GM19372 (cell line): ENCODE results near the gene AP2A2.

Source experiments
- ATAC-seq: cut with Tn5 transposase; IDR thresholded peaks from one replicate; pipeline ENCODE4 v1.9.1; 2021; ENCODE audit warnings: mild to moderate bottlenecking, low read depth, moderate library complexity; ENCODE audit not compliant: unreplicated experiment

AP2A2 gene

GRCh38 chr11:925496-926301, at the start of gene AP2A2:
Gene AP2A2 (plus strand): TSS chr11:925870. CDS start chr11:926022, 152 bp downstream.
- peak; percentile 74 for ATAC-seq

- ATAC-seq: no peak
Observed at GRCh38 chr11:876545-876944, 49.1 kb upstream of the AP2A2 start.

GRCh38 chr11:877565-877964, 48.1 kb upstream of the AP2A2 start:
- no peak for ATAC-seq

- ATAC-seq: no peak
Observed at GRCh38 chr11:880447-880846, 45.2 kb upstream of the AP2A2 start.

GRCh38 chr11:882596-882995, 43.1 kb upstream of the AP2A2 start:
- no peak for ATAC-seq

DNA sequence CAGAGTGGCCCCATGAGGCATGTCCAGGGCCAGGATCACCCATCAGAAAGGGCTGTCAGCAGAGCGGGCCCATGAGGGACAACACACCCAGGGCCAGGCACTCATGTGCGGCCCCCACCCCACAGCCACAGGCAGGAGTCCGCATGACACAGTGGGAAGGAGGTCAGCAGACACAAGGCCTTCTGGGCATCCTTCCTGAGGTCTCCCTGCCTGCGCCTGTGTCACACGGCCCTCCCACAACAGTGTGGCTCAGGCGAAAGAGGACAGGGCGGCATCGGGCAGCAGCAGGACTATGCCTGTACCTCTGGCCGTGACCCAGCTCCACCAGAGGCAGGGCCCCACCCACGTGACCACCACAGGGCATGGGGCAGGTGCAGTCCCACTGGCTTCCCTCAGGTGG, 42.1 kb upstream of the AP2A2 start:
- ATAC-seq: no peak

GRCh38 chr11:884578-885070, 41.0 kb upstream of the AP2A2 start:
- ATAC-seq: no peak

GRCh38 chr11:886568-886967, 39.1 kb upstream of the AP2A2 start:
- ATAC-seq: no peak

- ATAC-seq: no peak
Observed at GRCh38 chr11:887589-887988, 38.1 kb upstream of the AP2A2 start.

DNA sequence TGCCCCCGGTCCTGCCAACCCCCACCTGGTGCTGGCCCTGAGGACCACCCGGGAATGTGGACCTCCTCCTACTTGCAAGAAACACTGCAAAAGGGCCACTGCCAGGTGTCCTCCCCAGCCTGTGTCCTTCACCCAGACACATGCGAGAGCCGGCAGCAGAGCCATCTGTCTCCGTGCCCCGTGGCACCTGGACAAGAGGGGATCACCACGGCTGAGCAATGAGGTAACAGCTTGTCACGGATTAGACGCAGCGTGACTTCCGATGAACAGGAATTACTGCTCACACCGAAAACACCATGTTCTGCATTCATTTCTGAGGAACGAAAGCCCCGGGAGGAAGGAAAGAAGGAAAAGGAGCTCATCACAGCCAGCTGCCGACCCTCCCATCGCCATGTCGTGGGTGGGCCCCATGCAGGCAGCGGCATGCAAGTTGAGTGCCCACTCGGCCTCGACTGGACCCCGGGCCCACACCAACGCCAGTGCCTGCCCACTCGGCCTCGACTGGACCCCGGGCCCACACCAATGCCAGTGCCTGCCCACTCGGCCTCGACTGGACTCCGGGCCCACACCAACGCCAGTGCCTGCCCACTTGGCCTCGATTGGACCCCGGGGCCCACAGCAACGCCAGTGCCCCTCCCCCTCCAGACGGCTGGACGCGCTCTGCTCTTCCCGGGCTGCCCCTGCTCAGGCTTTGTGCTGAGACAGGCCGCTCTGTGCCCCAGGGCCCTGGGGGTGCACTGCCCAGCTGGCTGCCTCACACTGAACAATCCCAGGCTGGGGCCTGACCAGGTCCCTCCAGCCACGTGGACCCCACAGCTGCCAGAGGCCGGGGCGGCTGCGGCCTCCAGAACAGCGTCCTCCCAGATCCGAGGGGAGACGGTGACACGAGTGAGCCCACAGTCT, 37.1 kb upstream of the AP2A2 start:
- ATAC-seq: no peak

GRCh38 chr11:889257-889656, 36.4 kb upstream of the AP2A2 start:
- no peak for ATAC-seq

- ATAC-seq: no peak
Observed at GRCh38 chr11:889687-890475, 35.8 kb upstream of the AP2A2 start.

DNA sequence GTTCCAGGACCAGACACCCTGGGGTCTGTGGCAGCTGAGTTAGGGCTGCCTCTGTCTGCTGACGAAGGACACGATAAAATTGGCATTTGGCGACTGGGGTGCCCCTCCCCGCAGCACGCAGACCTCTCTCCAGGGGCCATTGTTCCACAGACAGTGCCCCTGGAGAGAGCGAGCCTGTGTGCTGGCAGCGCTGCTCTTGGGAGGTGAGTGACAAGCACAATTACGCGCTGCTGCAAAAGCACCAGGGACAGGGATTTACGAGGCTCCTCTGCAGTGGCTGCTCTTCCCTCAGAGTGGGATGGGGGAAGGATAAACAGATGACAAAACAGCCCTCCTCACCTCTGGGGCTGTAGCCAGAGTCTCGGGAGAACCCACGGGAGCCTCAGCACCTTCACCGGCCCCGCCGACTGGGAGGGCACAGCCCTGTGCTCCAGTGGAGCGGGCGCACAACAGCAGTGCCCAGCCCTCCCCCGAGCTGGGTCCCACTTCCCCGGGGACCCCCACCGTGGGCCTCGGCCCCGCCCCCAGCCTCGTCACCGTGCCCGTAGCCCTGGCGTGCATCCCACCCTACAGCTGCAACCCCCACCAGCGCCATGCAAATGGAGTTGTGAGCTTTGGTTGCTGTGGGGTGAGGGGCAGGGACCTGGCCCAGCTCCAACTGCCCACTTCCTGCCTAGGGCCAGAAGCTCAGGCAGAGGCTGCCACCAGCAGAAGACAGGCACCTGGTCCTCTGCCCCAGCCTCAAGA, 34.7 kb upstream of the AP2A2 start:
- no peak for ATAC-seq

DNA sequence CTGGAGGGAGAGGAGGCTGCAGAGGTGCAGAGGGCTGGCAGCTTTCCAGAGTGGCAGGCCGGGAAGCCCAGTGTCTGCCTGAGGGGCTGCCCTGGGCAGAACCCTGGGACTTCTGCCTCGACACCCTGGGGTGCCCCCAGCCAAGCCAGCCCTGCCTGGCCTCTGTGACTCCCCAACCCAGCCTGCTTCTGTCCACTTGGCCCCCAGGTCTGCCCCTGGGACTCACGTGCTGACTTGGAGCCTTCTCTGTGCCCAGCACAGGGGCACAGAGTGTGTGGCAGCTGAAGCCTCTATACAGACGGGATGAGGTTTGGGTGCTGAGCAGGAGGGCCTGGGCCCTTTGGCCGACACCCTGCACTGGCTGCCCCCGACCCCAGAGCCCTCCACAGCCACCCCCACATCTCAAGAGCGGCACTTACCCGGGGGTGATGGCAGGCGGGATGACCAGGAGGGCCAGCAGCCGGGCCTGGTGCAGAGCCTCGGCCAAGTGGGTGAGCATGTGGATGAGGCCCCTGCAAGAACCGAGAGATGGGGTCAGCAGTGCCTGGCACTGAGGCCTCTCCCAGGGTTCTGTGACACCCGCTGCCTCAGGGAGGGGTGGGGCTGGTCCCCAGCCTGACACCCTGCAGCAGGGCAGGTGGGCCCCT, 32.5 kb upstream of the AP2A2 start:
- no peak for ATAC-seq

- no peak for ATAC-seq
Observed at GRCh38 chr11:894575-895201, 31.0 kb upstream of the AP2A2 start.

DNA sequence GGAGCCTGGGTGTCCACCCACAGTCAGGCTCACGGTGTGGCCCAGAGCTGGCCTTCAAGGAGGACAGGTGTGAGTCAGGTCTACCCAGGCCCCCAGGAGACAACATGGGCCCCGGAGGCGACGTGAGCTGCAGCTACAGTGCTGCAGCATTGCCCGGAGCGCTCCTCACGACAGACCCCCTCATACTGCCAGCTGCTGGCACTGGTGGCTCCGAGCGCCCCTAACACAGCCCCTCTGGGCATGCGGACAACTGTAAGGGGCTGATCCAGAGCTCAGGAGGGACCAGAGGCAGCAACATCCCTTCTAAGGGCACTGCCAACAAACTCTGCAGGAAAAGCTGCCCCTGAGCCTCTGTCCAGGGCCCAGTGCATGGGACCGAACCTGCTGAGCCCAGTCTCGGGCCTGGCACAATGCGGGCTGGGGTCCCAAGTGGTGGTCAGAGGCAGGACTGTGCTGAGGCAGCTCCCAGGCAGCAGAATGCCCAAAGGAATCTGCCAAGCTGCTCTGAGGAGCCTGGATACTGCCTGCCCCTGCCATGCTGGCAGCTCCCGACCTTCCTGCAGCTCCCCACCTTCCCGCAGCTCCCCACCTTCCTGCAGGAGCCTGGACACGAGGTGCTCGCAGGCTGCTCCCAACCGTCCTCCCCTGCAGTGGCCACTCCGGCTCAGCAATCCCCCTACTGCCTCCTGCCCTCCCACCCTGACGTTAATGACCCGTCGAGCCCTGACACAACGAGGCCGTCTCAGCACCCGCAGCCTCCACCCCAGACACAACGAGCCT, 30.1 kb upstream of the AP2A2 start:
- no peak for ATAC-seq

GRCh38 chr11:897253-898142, 28.2 kb upstream of the AP2A2 start:
- no peak for ATAC-seq
